A549 (cell line): Measurements from ENCODE around the gene HOMER2. TPM values are rescaled to one million over a fixed set of nuclear protein-coding genes. Genes with fewer than 3 reads are reported as not detected.
A peak's percentile ranks its signal among the peaks of the same experiment; 100 is the strongest.

Source experiments
- ATAC-seq, 2 experiments: fragments of 200-7000 bp in 1 of 2; fragments of >200 bp in 1 of 2; cut with Nextera tagmentation in 1 of 2; cut with Tn5 transposase in 1 of 2; 3 replicates each; pipeline versions ENCODE4 v1.8.0 to v1.9.1; 2018 to 2020; ENCODE audit warnings: mild to moderate bottlenecking in 1 of 2, moderate library complexity in 1 of 2
- CTCF ChIA-PET: fragments of 300-600 bp; sonication (Branson Sonifier 250); formaldehyde crosslinking; extraction: SDS; loops from one replicate; lab custom pipeline; 2021; ENCODE audit warnings: antibody characterized with exemption, inconsistent platforms; lab: Yijun Ruan, JAX
- POLR2A ChIA-PET: fragments of 350-600 bp; formaldehyde crosslinking; extraction: SDS; loops from one replicate; lab custom pipeline; 2021; ENCODE audit warnings: antibody characterized with exemption, inconsistent platforms; lab: Yijun Ruan, JAX
- DNase-seq, 2 experiments: peaks; one replicate each; pipeline versions ENCODE4 v3.0.0 to v3.0.0-alpha.2; 2011 to 2016; ENCODE audit warnings: low read depth in 1 of 2, low spot score in 1 of 2
- FAIRE-seq: peaks from 2 replicates; lab custom pipeline; 2011; peaks lifted over from hg19 to GRCh38; lab: Jason Lieb, UNC
- H3K27ac ChIP-seq, 2 experiments: fragments of >200 bp; sonication (Bioruptor Twin); formaldehyde crosslinking; 3 replicates each; pipeline ENCODE4 v1.5.1; 2016 to 2017
- H3K4me1 ChIP-seq: fragments of >200 bp; sonication (Bioruptor Twin); formaldehyde crosslinking; 3 replicates; pipeline ENCODE4 v1.6.1; 2016
- H3K4me2 ChIP-seq: fragments of >200 bp; sonication (Bioruptor Twin); formaldehyde crosslinking; 3 replicates; pipeline ENCODE4 v1.6.1; 2016
- H3K4me3 ChIP-seq: fragments of >200 bp; sonication (Bioruptor Twin); formaldehyde crosslinking; 3 replicates; pipeline ENCODE4 v1.5.1; 2016
- H3K9me3 ChIP-seq: fragments of >200 bp; sonication (Bioruptor Twin); formaldehyde crosslinking; 3 replicates; pipeline ENCODE4 v1.6.1; 2016
- CBX8 ChIP-seq: fragments of 200-600 bp; sonication (generic); IDR thresholded peaks from 2 replicates; pipeline ENCODE4 v1.6.1; 2016
- CEBPB ChIP-seq, 2 experiments: fragments of >200 bp in 1 of 2; sonication (Bioruptor Twin) in 1 of 2; formaldehyde crosslinking in 1 of 2; IDR thresholded peaks; 2 replicates each; pipeline ENCODE4 v1.6.1; 2012 to 2016
- CHD2 ChIP-seq: fragments of 150-350 bp; IDR thresholded peaks from 2 replicates; pipeline ENCODE4 v1.6.1; 2014; ENCODE audit warnings: low read length; ENCODE audit not compliant: partially characterized antibody
- EHF ChIP-seq: fragments of 250-450 bp; sonication (Bioruptor Pico); IDR thresholded peaks from 2 replicates; pipeline ENCODE4 v1.5.0; 2020; ENCODE audit warnings: mild to moderate bottlenecking
- EHMT2 ChIP-seq: fragments of 200-600 bp; sonication (generic); IDR thresholded peaks from 2 replicates; pipeline ENCODE4 v1.6.1; 2016; ENCODE audit warnings: antibody characterized with exemption, low read depth, mild to moderate bottlenecking, moderate library complexity
- FOSB ChIP-seq: fragments of 250-450 bp; sonication (Bioruptor Pico); IDR thresholded peaks from 2 replicates; pipeline ENCODE4 v1.5.0; 2020; ENCODE audit warnings: mild to moderate bottlenecking, moderate library complexity
- FOSL2 ChIP-seq, 2 experiments: fragments of 450-650 bp in 1 of 2; fragments of >200 bp in 1 of 2; sonication (Bioruptor Twin) in 1 of 2; formaldehyde crosslinking; IDR thresholded peaks; 2 replicates each; pipeline versions ENCODE4 v1.5.0 to v1.6.1; 2016 to 2020; ENCODE audit warnings: mild to moderate bottlenecking in 1 of 2, moderate library complexity in 1 of 2
- FOXS1 ChIP-seq: fragments of 250-450 bp; sonication (Bioruptor Pico); IDR thresholded peaks from 2 replicates; pipeline ENCODE4 v1.5.0; 2020; ENCODE audit warnings: mild to moderate bottlenecking, moderate library complexity
- GATA3 ChIP-seq: IDR thresholded peaks from 2 replicates; pipeline ENCODE4 v1.6.1; 2012; ENCODE audit warnings: borderline replicate concordance
- HEYL ChIP-seq: fragments of 250-450 bp; sonication (Bioruptor Pico); IDR thresholded peaks from 2 replicates; pipeline ENCODE4 v1.8.0; 2021; ENCODE audit warnings: mild to moderate bottlenecking, moderate library complexity
- HOXA7 ChIP-seq: fragments of 250-450 bp; sonication (Bioruptor Pico); IDR thresholded peaks from 2 replicates; pipeline ENCODE4 v1.5.0; 2020; ENCODE audit warnings: mild to moderate bottlenecking, moderate library complexity
- HOXB13 ChIP-seq: fragments of 250-450 bp; sonication (Bioruptor Pico); IDR thresholded peaks from 2 replicates; pipeline ENCODE4 v1.5.0; 2020; ENCODE audit warnings: low read depth, mild to moderate bottlenecking, moderate library complexity
- HOXB5 ChIP-seq: fragments of 250-450 bp; sonication (Bioruptor Pico); IDR thresholded peaks from 2 replicates; pipeline ENCODE4 v1.5.0; 2020; ENCODE audit warnings: mild to moderate bottlenecking, moderate library complexity
- JUN ChIP-seq, 2 experiments: fragments of >200 bp; sonication (Bioruptor Twin); formaldehyde crosslinking; IDR thresholded peaks; 2 replicates in 1 of 2; 3 replicates in 1 of 2; pipeline ENCODE4 v1.6.1; 2016 to 2017
- KDM5A ChIP-seq: fragments of 200-600 bp; sonication (generic); IDR thresholded peaks from 2 replicates; pipeline ENCODE4 v1.6.1; 2016; ENCODE audit warnings: antibody characterized with exemption, mild to moderate bottlenecking
- MAFK ChIP-seq: fragments of 450-650 bp; IDR thresholded peaks from 2 replicates; pipeline ENCODE4 v1.6.1; 2014; ENCODE audit not compliant: partially characterized antibody
- NPAS2 ChIP-seq: fragments of 250-450 bp; sonication (Bioruptor Pico); IDR thresholded peaks from 2 replicates; pipeline ENCODE4 v1.8.0; 2022; ENCODE audit warnings: mild to moderate bottlenecking, moderate library complexity, borderline replicate concordance
- NR3C1 ChIP-seq: fragments of >200 bp; sonication (Bioruptor Twin); formaldehyde crosslinking; IDR thresholded peaks from 3 replicates; pipeline ENCODE4 v1.6.1; 2017
- PHF8 ChIP-seq: fragments of 200-600 bp; sonication (generic); IDR thresholded peaks from 2 replicates; pipeline ENCODE4 v1.6.1; 2016; ENCODE audit warnings: low read depth, mild to moderate bottlenecking, antibody characterized with exemption, moderate library complexity, borderline replicate concordance
- TP53 ChIP-seq: fragments of 250-450 bp; sonication (Bioruptor Pico); IDR thresholded peaks from 2 replicates; pipeline ENCODE4 v1.5.0; 2021; ENCODE audit warnings: mild to moderate bottlenecking, moderate library complexity
- ZSCAN20 ChIP-seq: fragments of 250-450 bp; sonication (Bioruptor Pico); IDR thresholded peaks from 2 replicates; pipeline ENCODE4 v1.8.0; 2022; ENCODE audit warnings: mild to moderate bottlenecking, moderate library complexity
- WGBS: methylation state at CpG from one replicate; pipeline ENCODE4 v1.1.6; 2017; ENCODE audit errors: missing lambda C conversion rate; 5-methylcytosine and 5-hydroxymethylcytosine counted together
- polyA plus RNA-seq, 4 experiments: library from polyadenylated mRNA; depleted of rRNA in 3 of 4; stranded (reverse); fragments of >200 nt; fragmentation: RNase III in 1 of 4; extraction: RNeasy Plus Mini Kit Qiagen cat#74134 plus additional on column Dnase treatment in 1 of 4; gene quantifications; 2 replicates in 3 of 4; 3 replicates in 1 of 4; pipeline ENCODE4 v1.2.3, GENCODE V29; 2011 to 2017
- TF ChIP-seq, protein P1 (sequence below): IDR thresholded peaks from 2 replicates; pipeline ENCODE4 v1.6.1; 2012; ENCODE audit warnings: low read depth, borderline replicate concordance
- TF ChIP-seq, protein P2 (sequence below): fragments of 250-450 bp; sonication (Bioruptor Pico); IDR thresholded peaks from 2 replicates; pipeline ENCODE4 v1.5.0; 2021; ENCODE audit warnings: mild to moderate bottlenecking, moderate library complexity, borderline replicate concordance
- TF ChIP-seq, protein P3 (sequence below): fragments of 250-450 bp; sonication (Bioruptor Pico); IDR thresholded peaks from 2 replicates; pipeline ENCODE4 v1.5.0; 2020; ENCODE audit warnings: low read depth, mild to moderate bottlenecking, moderate library complexity
- TF ChIP-seq, protein P4 (sequence below): IDR thresholded peaks from 2 replicates; pipeline ENCODE4 v1.6.1; 2012
- TF ChIP-seq, protein P5 (sequence below): fragments of 150-350 bp; IDR thresholded peaks from 2 replicates; pipeline ENCODE4 v1.6.1; 2014; ENCODE audit warnings: low read depth, mild to moderate bottlenecking, low read length
- TF ChIP-seq, protein P6 (sequence below): fragments of >200 bp; sonication (Bioruptor Twin); formaldehyde crosslinking; IDR thresholded peaks from 3 replicates; pipeline ENCODE4 v1.6.1; 2016
- TF ChIP-seq, protein P7 (sequence below): fragments of 450-650 bp; IDR thresholded peaks from 2 replicates; pipeline ENCODE4 v1.6.1; 2014; ENCODE audit warnings: antibody characterized with exemption

The HOMER2 gene
- polyA plus RNA-seq, 2 of the 4 experiments (the other 2 are of a cell fraction) = 9.4 to 15.4 TPM

DNA sequence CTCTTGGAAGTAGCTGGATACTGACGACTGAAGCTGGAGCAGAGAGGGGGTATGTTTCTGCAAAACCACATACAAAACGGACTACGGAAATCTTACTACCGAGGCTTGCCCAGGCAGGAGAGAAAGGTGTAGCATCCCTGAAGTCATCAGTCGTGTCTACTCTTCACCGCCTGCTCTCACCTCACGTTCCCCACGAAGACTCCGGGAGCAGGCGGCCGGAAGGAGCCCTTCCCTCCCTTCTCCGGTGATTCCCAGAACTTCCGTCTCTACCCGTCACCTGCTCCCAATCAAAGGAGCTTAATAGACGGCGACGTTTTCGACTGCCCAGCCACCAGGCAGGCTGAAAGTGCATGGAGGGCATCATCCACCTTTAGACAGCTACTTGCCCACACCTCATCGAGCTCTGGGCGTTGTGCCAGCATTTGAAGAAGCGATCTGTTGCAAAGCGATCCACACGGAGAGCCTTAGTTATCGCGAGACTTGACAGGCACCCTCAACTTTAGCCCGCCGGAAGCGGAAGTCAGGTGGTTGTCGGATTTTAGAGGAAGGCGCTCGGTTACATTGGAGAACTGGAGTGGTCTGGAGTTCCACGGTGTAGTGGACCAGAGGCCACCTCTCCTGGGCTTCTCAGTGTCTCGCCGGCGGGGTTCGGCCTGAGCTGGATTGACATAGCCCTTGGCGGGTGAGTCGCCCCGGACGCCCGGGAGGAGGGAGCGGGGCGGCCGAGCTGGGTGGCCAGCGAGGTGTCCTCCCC, 33.3 kb upstream of the HOMER2 start, which contains the start of gene RAMAC:
TSS of gene RAMAC (plus strand) at position 523 of the 754 bp plus-strand sequence. CDS start 2,809 bp downstream, outside the sequence.
- peaks cover 13% of the 10 kb centered on the region for H3K4me1 ChIP-seq
- peak within 1 kb of the TSS; percentile 80 for H3K4me2 ChIP-seq
- WGBS = 4% methylated on average over 37 of the region's 45 CpGs
- peak within 1 kb of the TSS; percentile 59 for H3K4me3 ChIP-seq
- DNase-seq = peak; percentile 93 to 98
- CTCF ChIA-PET = interaction anchor here (0.9 to 7.3 kb wide), 8 partner anchors 9 to 136 kb away, joined by 3 to 48 read pairs (median 6); partner anchors contain the start of gene C15orf40
- H3K27ac ChIP-seq = peak within 1 kb of the TSS; percentile 95 to 96
- H3K9me3 ChIP-seq = no peaks in the 10 kb centered on the region
- FAIRE-seq = peak; percentile 97
- POLR2A ChIA-PET = interaction anchor here (0.7 to 1.9 kb wide), 13 partner anchors 9 to 445 kb away, joined by 3 to 17 read pairs (median 4); partner anchors contain the start of genes BTBD1, C15orf40, RPS17 and WHAMM
- ATAC-seq = peak; percentile 99
- TF ChIP-seq KDM5A (no peak; the same call in 1 of the 2 replicates), NR3C1 (no peak), EHF (CRISPR knock-in tag) (peak; percentile 93), CEBPB (IDR thresholded peaks at IDR 0.05) (0 out of 4 replicates have a peak, but pooled peaks of 1 of the 2 experiments have one; percentile 13), ZSCAN20 (CRISPR knock-in tag) (peak; percentile 74; the same call in 1 of the 2 replicates), FOSL2 (IDR thresholded peaks at IDR 0.05) (no peak), FOSL2 (CRISPR knock-in tag; IDR thresholded peaks at IDR 0.05) (0 out of 2 replicates have a peak, but pooled peaks have one; percentile 16), GATA3 (no peak; the same call in 1 of the 2 replicates), HOXA7 (CRISPR knock-in tag) (peak; percentile 62), EHMT2 (no peak), JUN (IDR thresholded peaks at IDR 0.05) (peak; percentile 60 to 87; a peak in 4 of 5 replicates), PHF8 (peak; percentile 48; the same call in 1 of the 2 replicates), FOSB (CRISPR knock-in tag) (no peak), CBX8 (no peak), HOXB5 (CRISPR knock-in tag) (peak; percentile 93), TP53 (CRISPR knock-in tag) (peak; percentile 61; the same call in 1 of the 2 replicates), CHD2 (peak; percentile 88), HOXB13 (CRISPR knock-in tag) (peak; percentile 98), FOXS1 (CRISPR knock-in tag) (peak; percentile 72; the same call in 1 of the 2 replicates), NPAS2 (peak; percentile 65; the same call in 1 of the 2 replicates), HEYL (CRISPR knock-in tag) (peak; percentile 95), MAFK (no peak)
- TF ChIP-seq, protein P1, sequence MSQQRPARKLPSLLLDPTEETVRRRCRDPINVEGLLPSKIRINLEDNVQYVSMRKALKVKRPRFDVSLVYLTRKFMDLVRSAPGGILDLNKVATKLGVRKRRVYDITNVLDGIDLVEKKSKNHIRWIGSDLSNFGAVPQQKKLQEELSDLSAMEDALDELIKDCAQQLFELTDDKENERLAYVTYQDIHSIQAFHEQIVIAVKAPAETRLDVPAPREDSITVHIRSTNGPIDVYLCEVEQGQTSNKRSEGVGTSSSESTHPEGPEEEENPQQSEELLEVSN = peak; percentile 100
- TF ChIP-seq, protein P2, sequence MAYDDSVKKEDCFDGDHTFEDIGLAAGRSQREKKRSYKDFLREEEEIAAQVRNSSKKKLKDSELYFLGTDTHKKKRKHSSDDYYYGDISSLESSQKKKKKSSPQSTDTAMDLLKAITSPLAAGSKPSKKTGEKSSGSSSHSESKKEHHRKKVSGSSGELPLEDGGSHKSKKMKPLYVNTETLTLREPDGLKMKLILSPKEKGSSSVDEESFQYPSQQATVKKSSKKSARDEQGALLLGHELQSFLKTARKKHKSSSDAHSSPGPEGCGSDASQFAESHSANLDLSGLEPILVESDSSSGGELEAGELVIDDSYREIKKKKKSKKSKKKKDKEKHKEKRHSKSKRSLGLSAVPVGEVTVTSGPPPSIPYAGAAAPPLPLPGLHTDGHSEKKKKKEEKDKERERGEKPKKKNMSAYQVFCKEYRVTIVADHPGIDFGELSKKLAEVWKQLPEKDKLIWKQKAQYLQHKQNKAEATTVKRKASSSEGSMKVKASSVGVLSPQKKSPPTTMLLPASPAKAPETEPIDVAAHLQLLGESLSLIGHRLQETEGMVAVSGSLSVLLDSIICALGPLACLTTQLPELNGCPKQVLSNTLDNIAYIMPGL = peak; percentile 82; the same call in 1 of the 2 replicates
- TF ChIP-seq, protein P3, sequence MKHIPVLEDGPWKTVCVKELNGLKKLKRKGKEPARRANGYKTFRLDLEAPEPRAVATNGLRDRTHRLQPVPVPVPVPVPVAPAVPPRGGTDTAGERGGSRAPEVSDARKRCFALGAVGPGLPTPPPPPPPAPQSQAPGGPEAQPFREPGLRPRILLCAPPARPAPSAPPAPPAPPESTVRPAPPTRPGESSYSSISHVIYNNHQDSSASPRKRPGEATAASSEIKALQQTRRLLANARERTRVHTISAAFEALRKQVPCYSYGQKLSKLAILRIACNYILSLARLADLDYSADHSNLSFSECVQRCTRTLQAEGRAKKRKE (CRISPR knock-in tag) = peak; percentile 96
- TF ChIP-seq, protein P4, sequence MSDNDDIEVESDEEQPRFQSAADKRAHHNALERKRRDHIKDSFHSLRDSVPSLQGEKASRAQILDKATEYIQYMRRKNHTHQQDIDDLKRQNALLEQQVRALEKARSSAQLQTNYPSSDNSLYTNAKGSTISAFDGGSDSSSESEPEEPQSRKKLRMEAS = peak; percentile 100
- TF ChIP-seq, protein P5, sequence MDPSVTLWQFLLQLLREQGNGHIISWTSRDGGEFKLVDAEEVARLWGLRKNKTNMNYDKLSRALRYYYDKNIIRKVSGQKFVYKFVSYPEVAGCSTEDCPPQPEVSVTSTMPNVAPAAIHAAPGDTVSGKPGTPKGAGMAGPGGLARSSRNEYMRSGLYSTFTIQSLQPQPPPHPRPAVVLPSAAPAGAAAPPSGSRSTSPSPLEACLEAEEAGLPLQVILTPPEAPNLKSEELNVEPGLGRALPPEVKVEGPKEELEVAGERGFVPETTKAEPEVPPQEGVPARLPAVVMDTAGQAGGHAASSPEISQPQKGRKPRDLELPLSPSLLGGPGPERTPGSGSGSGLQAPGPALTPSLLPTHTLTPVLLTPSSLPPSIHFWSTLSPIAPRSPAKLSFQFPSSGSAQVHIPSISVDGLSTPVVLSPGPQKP = no peak
- TF ChIP-seq, protein P6, sequence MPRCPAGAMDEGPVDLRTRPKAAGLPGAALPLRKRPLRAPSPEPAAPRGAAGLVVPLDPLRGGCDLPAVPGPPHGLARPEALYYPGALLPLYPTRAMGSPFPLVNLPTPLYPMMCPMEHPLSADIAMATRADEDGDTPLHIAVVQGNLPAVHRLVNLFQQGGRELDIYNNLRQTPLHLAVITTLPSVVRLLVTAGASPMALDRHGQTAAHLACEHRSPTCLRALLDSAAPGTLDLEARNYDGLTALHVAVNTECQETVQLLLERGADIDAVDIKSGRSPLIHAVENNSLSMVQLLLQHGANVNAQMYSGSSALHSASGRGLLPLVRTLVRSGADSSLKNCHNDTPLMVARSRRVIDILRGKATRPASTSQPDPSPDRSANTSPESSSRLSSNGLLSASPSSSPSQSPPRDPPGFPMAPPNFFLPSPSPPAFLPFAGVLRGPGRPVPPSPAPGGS = peak; percentile 59; the same call in 1 of the 3 replicates
- TF ChIP-seq, protein P7, sequence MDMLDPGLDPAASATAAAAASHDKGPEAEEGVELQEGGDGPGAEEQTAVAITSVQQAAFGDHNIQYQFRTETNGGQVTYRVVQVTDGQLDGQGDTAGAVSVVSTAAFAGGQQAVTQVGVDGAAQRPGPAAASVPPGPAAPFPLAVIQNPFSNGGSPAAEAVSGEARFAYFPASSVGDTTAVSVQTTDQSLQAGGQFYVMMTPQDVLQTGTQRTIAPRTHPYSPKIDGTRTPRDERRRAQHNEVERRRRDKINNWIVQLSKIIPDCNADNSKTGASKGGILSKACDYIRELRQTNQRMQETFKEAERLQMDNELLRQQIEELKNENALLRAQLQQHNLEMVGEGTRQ = peak; percentile 57
